ACC112 (cell line): ENCODE results near the gene PILRB.
"Not testable (repeated sequence)": the region's sequence is repeated elsewhere in the genome, so short reads cannot be mapped to it uniquely, and the experiment has no call there.

Experiments used
- H2AFZ ChIP-seq: fragments of 200-600 bp; sonication (generic); one replicate; pipeline ENCODE4 v1.6.0; 2017; ENCODE audit warnings: antibody characterized with exemption, low read length; ENCODE audit not compliant: unreplicated experiment
- H3K27ac ChIP-seq: fragments of 200-600 bp; sonication (generic); 2 replicates; pipeline ENCODE4 v1.5.1; 2014; ENCODE audit warnings: low read depth, mild to moderate bottlenecking, antibody characterized with exemption, low read length, moderate library complexity
- H3K27me3 ChIP-seq: fragments of 200-600 bp; sonication (generic); 2 replicates; pipeline ENCODE4 v1.6.1; 2014; ENCODE audit warnings: mild to moderate bottlenecking, antibody characterized with exemption, low read length, moderate library complexity, mixed read lengths; ENCODE audit not compliant: insufficient read depth
- H3K36me3 ChIP-seq: fragments of 200-600 bp; sonication (generic); 2 replicates; pipeline ENCODE4 v1.6.1; 2016; ENCODE audit warnings: mild to moderate bottlenecking, antibody characterized with exemption, low read length, moderate library complexity, mixed read lengths; ENCODE audit not compliant: insufficient read depth
- H3K4me1 ChIP-seq: fragments of 200-600 bp; sonication (generic); one replicate; pipeline ENCODE4 v1.6.1; 2016; ENCODE audit warnings: low read length, mixed read lengths; ENCODE audit not compliant: insufficient read depth, unreplicated experiment, control insufficient read depth
- H3K4me3 ChIP-seq: fragments of 200-600 bp; sonication (generic); 2 replicates; pipeline ENCODE4 v1.5.1; 2014; ENCODE audit warnings: mild to moderate bottlenecking, low read depth, low read length
- H3K79me2 ChIP-seq: fragments of 200-600 bp; sonication (generic); one replicate; pipeline ENCODE4 v1.6.0; 2016; ENCODE audit warnings: low read length; ENCODE audit not compliant: control insufficient read depth, unreplicated experiment, insufficient read depth

The PILRB gene

DNA sequence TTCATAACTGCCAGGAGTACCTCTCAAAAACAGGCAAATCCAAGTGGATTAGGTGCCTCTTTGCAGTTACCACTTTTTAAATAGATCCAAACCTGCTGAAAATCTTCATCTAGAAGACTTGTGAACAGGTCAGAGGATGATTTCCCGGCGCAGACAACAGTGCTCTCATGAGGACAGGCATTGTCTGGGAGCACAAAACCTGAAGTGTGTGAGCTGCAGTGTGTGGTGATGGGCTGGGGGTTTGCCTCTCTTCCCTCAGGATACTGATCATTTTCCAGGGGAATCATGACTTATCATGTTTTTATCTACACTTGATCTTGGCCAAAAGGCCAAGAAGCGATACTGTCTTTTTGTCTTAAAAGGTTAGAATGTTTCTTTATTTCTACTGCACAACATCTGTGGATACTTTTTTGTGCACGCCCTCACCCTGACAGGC is 13.8 kb upstream of the PILRB start:
- H3K4me1 ChIP-seq, H2AFZ ChIP-seq, H3K27ac ChIP-seq, H3K27me3 ChIP-seq, H3K4me3 ChIP-seq: not testable (repeated sequence)
- Histone ChIP-seq H3K79me2 (peaks cover 12% of the 10 kb centered on the region), H3K36me3 (peaks cover 30% of the 10 kb centered on the region)

DNA sequence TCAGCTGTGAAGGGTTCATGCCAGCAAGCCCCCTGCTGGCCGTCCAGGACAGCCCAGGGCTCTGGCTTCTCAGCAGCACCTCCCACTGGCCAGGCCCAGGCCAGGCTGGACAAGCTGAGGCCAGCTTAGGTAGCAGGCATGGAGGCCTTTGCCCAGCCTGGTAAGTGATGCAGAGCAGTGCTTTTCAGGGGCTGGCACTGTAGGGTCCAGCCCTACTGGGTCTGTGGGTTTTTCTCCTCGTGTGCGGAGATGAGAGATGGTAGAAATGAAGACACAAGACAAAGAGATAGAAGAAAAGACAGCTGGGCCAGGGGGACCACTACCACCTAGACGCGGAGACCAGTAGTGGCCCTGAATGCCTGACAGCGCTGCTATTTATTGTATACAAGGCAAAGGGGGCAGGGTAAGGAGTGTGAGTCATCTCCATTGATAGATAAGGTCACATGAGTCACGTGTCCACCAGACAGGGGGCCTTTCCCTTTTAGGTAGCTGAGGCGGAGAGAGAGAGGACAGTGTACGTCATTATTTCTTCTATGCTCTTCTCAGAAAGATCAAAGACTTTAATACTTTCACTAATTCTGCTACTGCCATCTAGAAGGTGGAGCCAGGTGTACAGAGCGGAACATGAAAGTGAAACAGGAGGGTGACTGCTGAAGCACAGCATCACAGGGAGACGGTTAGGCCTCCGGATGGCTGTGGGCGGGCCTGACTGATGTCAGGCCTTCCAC is 13.2 kb upstream of the PILRB start:
- peaks cover 31% of the 10 kb centered on the region for H3K36me3 ChIP-seq
- H2AFZ ChIP-seq, H3K4me1 ChIP-seq, H3K4me3 ChIP-seq, H3K27me3 ChIP-seq: not testable (repeated sequence)
- peak overlapping the region; percentile 85 for H3K27ac ChIP-seq
- peaks cover 12% of the 10 kb centered on the region for H3K79me2 ChIP-seq

DNA sequence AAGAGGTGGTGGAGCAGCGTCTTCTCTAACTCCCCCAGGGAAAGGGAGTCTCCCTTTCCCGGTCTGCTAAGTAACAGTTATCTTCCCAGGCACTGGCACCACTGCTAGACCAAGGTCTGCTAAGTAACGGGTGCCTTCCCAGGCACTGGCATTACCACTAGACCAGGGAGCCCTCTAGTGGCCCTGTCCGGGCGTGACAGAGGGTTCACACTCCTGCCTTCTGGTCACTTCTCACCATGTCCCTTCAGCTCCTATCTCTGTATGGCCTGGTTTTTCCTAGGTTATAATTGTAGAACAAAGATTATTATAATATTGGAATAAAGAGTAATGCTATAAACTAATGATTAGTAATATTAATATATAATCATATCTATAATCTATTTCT is 12.6 kb upstream of the PILRB start:
- H3K4me1 ChIP-seq, H3K27ac ChIP-seq, H3K27me3 ChIP-seq, H2AFZ ChIP-seq, H3K4me3 ChIP-seq: not testable (repeated sequence)
- peaks cover 31% of the 10 kb centered on the region for H3K36me3 ChIP-seq
- peaks cover 12% of the 10 kb centered on the region for H3K79me2 ChIP-seq

DNA sequence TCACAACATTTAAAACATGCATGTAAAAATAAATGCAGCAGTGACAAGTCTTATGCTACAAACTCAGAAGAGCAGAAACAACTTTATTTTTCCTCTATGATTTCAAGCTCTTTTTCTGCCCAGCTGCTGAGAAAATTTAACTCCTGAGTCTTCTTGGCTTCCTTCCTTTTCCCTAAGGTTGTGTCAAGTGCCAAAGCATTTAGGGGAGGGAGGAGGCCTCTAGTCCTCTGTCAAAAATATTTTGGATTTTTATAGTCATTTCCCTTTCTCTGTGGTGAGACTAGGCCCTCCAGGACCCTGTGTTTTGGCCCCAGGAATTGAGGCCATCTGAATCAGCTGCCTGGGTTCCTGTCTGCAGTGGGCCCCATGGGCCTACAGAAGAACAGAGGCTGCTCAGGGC is 11.0 kb upstream of the PILRB start:
- Histone ChIP-seq H3K36me3 (peaks cover 31% of the 10 kb centered on the region), H3K27ac (no peak overlapping the region), H3K4me1 (peaks cover 7% of the 10 kb centered on the region), H2AFZ (no peak overlapping the region), H3K4me3 (no peak overlapping the region), H3K79me2 (peaks cover 11% of the 10 kb centered on the region), H3K27me3 (no peaks in the 10 kb centered on the region)

DNA sequence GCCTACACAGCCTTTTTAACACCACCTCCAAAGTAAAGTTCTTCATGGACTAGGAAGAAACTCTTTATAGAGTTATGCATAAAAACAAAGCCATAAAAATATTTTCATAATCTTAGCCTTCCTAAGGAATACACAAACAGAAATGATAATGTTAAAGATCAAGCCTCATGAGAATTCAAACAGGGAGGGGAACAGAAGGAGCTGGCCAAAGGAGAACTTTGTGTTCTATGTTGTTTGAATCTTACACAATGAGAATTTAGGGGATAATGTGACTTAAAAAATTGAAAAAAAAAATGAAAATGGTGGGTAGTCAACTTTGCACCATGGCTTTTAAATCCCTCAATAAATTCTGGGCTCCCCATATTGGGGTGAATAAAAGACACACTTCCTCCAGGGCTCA is 9.1 kb upstream of the PILRB start:
- Histone ChIP-seq H2AFZ (no peak overlapping the region), H3K79me2 (peaks cover 5% of the 10 kb centered on the region), H3K36me3 (peaks cover 31% of the 10 kb centered on the region), H3K4me1 (peaks cover 7% of the 10 kb centered on the region), H3K4me3 (no peak overlapping the region), H3K27ac (no peak overlapping the region), H3K27me3 (no peaks in the 10 kb centered on the region)

DNA sequence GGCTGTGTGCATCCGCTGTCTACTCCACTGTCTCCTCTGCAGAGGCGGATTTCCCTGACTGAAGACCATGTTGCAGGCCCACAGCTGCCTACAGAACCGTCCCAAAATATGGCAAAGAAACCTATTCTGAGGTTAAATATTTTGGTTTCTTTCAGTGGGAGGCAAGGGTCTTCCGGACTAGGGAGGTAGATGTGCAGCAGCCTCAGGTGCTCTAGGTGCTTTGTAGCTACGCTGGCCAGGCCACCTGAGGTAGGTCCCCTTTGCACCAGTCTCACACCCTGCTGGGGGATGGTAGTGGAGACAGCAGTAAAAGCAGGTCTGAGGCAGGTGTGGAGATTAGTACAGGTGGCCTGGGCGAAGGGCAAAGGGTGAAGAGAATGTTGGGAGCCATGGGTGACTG is 8.2 kb upstream of the PILRB start:
- H2AFZ ChIP-seq: no peak overlapping the region
- H3K27ac ChIP-seq: no peak overlapping the region
- no peaks in the 10 kb centered on the region for H3K27me3 ChIP-seq
- H3K4me3 ChIP-seq: no peak overlapping the region
- H3K36me3 ChIP-seq: peaks cover 31% of the 10 kb centered on the region
- H3K4me1 ChIP-seq: peaks cover 2% of the 10 kb centered on the region
- peaks cover 5% of the 10 kb centered on the region for H3K79me2 ChIP-seq

DNA sequence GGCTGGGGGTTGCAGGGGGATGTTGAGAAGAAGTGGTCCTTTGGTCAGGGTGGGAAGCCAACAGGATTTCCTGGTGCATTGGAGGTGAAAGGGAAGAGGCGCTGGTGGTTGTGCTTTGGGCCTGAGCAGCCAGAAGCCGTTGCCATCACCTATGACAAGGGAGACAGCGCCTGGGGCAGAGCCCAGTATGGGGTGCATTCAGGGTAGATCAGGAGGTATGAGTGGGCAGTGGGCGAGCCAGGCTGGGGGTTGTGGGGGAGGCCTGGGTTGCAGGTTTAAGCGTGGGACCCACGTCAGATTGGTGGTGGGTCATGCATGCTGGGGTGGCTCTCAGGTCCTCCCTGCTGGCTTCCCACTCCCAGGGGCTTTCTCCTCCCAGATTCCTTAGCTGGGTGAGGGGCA is 6.3 kb upstream of the PILRB start:
- Histone ChIP-seq H3K4me1 (no peaks in the 10 kb centered on the region), H3K79me2 (peaks cover 5% of the 10 kb centered on the region), H3K4me3 (no peak overlapping the region), H3K27ac (no peak overlapping the region), H2AFZ (no peak overlapping the region), H3K27me3 (no peaks in the 10 kb centered on the region), H3K36me3 (peaks cover 22% of the 10 kb centered on the region)

DNA sequence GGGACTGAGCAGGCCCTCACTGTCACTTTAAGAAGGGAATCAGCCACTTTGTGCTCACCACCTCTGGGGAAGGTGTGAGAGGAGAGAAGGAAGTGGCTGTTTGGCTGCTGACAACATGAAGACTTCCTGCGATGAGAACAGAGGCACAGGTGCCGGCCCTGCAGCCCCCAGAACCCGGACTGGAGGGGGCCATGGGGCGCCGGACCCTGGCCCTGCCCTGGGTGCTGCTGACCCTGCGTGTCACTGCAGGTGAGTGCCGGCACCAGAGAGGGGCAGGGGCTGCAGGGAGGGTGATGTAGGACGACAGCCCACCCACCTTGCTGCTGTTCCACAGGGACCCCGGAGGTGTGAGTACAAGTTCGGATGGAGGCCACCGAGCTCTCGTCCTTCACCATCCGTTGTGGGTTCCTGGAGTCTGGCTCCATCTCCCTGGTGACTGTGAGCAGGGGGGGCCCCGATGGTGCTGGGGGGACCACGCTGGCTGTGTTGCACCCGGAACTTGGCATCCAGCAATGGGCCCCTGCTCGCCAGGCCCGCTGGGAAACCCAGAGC is 5.6 kb upstream of the PILRB start:
- H3K4me1 ChIP-seq, H3K4me3 ChIP-seq, H2AFZ ChIP-seq, H3K27ac ChIP-seq, H3K79me2 ChIP-seq, H3K27me3 ChIP-seq: not testable (repeated sequence)
- peaks cover 16% of the 10 kb centered on the region for H3K36me3 ChIP-seq

DNA sequence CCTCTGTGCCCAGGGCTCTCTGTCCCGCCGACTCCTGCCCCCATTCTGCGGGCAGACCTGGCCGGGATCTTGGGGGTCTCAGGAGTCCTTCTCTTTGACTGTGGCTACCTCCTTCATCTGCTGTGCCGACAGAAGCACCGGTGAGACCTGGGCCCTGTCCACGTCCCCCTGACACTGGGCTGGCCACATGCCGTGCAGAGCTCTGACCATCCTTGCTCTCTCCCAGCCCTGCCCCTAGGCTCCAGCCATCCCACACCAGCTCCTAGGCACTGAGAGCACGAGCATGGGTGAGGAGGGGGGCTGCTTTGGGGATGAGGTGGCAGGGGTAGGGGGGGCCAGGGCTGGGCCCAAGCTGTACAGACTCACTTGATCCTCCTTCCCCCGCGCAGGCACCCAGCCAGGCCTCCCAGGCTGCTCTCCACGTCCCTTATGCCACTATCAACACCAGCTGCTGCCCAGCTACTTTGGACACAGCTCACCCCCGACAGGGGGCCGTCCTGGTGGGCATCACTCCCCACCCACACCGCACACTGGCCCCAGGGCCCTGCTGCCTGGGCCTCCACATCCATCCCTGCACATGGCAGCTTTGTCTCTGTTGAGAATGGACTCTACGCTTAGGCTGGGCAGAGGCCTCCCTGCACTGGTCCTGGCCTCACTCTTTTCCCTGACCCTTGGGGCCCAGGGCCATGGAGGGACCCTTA is 4.8 kb upstream of the PILRB start:
- H3K27me3 ChIP-seq: no peaks in the 10 kb centered on the region
- no peaks in the 10 kb centered on the region for H3K4me1 ChIP-seq
- peaks cover 7% of the 10 kb centered on the region for H3K36me3 ChIP-seq
- H3K79me2 ChIP-seq: no peaks in the 10 kb centered on the region
- H3K27ac ChIP-seq: no peak overlapping the region
- no peak overlapping the region for H3K4me3 ChIP-seq
- no peak overlapping the region for H2AFZ ChIP-seq

DNA sequence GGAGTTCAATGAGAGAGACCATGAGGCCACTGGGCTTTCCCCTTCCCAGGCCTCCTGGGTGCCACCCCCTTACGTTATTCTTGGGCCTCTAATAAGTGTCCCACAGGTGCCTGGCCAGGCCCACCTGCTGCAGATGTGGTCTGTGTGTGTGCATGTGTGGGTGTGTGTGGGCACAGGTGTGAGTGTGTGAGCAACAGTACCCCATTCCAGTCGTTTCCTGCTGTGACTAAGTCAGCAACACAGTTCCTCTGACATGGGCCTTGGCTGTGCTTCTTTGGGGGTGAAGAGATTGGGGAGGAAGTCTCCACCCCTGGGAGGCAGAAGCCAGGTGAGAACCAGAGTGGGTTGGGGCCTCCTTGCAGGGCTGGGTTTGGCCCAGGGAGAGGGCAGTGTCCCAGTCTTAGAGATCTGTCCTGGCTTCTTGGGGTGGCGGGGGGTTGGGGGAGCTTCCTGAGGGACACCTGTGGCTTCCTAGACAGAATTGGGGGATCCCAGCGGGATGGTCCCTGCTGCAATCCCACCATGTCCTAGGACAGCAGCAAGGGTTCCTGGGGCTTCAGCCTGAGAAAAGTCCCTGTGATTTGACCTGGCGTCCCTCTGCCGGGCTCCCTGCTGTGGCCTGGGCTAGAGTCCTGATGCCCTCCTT is 4.1 kb upstream of the PILRB start:
- Histone ChIP-seq H3K27ac (no peak overlapping the region), H3K79me2 (no peaks in the 10 kb centered on the region), H3K36me3 (peaks cover 4% of the 10 kb centered on the region), H3K4me1 (no peaks in the 10 kb centered on the region), H2AFZ (no peak overlapping the region), H3K27me3 (no peaks in the 10 kb centered on the region), H3K4me3 (no peak overlapping the region)
